ENCODE results near the gene STYXL1.

Gene STYXL1

GRCh38 chr7:75987026-75987804, 60.6 kb downstream of the STYXL1 start:
- TF ChIP-seq, protein P1, sequence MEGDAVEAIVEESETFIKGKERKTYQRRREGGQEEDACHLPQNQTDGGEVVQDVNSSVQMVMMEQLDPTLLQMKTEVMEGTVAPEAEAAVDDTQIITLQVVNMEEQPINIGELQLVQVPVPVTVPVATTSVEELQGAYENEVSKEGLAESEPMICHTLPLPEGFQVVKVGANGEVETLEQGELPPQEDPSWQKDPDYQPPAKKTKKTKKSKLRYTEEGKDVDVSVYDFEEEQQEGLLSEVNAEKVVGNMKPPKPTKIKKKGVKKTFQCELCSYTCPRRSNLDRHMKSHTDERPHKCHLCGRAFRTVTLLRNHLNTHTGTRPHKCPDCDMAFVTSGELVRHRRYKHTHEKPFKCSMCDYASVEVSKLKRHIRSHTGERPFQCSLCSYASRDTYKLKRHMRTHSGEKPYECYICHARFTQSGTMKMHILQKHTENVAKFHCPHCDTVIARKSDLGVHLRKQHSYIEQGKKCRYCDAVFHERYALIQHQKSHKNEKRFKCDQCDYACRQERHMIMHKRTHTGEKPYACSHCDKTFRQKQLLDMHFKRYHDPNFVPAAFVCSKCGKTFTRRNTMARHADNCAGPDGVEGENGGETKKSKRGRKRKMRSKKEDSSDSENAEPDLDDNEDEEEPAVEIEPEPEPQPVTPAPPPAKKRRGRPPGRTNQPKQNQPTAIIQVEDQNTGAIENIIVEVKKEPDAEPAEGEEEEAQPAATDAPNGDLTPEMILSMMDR (IDR thresholded peaks at IDR 0.05) = no peak
- DNase-seq (ENCODE audit: low spot score) = no peak
- H3K4me3 ChIP-seq = no peak overlapping the region
- no peak overlapping the region for H3K27ac ChIP-seq

- DNase-seq (ENCODE audit: low spot score) = no peak
- TF ChIP-seq, protein P1 (IDR thresholded peaks at IDR 0.05) = no peak
- no peak overlapping the region for H3K4me3 ChIP-seq
- H3K27ac ChIP-seq = no peak overlapping the region
Observed at GRCh38 chr7:75986147-75986781, 61.5 kb downstream of the STYXL1 start.

- no peak overlapping the region for H3K4me3 ChIP-seq
- TF ChIP-seq, protein P1 (IDR thresholded peaks at IDR 0.05) = no peak
- no peak for DNase-seq (ENCODE audit: low spot score)
- no peak overlapping the region for H3K27ac ChIP-seq
Observed at GRCh38 chr7:75985518-75986146, 62.2 kb downstream of the STYXL1 start.

DNA sequence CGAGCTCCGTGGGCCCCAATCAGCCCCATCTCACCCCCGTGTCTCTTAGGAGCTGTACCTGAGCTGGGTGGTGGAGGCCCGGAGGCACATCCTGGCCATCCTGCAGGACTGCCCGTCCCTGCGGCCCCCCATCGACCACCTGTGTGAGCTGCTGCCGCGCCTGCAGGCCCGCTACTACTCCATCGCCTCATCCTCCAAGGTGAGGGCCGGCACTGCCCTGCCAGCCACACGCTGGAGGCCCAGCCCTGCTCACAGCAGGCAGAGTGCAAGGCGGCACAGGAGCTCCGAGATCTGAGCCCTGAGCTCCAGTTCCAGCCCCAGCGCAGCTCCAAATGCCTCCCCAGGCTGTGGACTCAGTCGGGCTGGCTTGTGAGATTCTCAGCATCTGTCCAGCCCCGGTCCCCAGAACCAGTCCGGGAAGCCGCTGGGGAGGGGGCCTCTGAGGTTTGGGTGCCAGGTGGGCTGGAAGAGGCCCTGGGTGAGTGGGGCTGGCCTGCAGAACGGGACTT, 62.7 kb downstream of the STYXL1 start:
- Histone ChIP-seq H3K4me3 (no peak overlapping the region), H3K27ac (no peak overlapping the region)
- TF ChIP-seq, protein P1 (IDR thresholded peaks at IDR 0.05) = no peak
- no peak for DNase-seq (ENCODE audit: low spot score)

DNA sequence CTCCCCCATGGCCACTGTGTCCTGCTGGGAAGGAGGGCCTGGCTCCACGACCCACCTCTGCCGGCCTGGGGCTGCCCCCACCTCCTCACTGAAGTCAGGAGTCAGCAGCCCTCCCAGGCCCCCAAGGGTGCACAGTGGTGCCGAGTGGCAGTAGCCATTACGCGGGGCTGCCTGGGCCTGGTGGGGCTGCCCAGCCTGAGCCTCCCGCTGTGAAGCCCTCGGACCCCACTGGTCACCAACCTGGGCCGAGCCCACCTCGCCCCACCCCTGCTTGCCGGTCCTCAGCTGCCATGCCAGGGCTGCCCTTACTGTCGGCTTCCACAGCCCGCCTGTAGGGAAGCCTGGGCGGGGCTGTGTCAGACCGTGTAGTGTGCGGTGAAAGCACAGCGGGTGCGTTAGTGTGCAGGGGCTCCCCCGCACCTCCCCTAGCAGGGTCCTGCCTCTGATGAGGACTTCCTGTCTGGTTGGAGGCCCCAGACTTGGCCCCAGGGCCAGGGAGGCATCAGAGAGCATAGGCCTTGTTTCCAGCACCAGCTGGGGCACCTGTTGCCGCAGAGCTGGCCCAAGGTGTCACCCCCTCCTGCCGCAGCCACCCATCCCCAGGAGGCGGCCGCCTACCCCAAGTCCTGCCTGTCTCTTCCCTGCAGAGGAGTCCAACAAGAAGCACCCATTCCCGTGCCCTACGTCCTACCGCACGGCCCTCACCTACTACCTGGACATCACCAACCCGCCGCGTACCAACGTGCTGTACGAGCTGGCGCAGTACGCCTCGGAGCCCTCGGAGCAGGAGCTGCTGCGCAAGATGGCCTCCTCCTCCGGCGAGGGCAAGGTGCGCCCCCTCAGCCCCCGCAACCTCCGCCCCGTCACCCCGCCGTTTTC, 63.4 kb downstream of the STYXL1 start:
- Histone ChIP-seq H3K27ac (no peak overlapping the region), H3K4me3 (no peak overlapping the region)
- TF ChIP-seq, protein P1 (IDR thresholded peaks at IDR 0.05) = no peak
- no peak for DNase-seq (ENCODE audit: low spot score)

- no peak overlapping the region for H3K4me3 ChIP-seq
- H3K27ac ChIP-seq = no peak overlapping the region
- no peak for DNase-seq (ENCODE audit: low spot score)
- TF ChIP-seq, protein P1 (IDR thresholded peaks at IDR 0.05) = no peak
Observed at GRCh38 chr7:75983471-75984129, 64.2 kb downstream of the STYXL1 start.

Data from coronary artery (tissue), 2 donors.